Measurements from ENCODE around the gene APLP2.

DNA sequence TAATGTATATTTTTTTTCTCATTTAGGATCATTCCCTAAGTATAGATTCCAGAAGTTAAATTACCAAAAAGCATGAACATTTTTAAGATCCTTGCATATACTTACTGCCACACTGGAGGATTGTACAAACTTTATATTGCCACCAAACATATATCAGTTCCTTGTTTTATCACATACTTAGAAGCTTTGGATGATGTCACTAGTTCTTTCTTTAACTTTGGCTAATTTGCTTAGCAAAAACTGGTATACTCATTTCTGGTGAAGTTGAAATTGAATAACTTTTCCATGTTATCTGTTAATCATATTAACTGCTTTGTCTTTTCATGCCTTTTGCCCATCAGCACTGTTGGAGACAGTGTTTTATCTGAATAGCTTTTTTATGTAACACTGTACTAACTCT is 35.5 kb upstream of the APLP2 start:
- TF ChIP-seq, protein P1, sequence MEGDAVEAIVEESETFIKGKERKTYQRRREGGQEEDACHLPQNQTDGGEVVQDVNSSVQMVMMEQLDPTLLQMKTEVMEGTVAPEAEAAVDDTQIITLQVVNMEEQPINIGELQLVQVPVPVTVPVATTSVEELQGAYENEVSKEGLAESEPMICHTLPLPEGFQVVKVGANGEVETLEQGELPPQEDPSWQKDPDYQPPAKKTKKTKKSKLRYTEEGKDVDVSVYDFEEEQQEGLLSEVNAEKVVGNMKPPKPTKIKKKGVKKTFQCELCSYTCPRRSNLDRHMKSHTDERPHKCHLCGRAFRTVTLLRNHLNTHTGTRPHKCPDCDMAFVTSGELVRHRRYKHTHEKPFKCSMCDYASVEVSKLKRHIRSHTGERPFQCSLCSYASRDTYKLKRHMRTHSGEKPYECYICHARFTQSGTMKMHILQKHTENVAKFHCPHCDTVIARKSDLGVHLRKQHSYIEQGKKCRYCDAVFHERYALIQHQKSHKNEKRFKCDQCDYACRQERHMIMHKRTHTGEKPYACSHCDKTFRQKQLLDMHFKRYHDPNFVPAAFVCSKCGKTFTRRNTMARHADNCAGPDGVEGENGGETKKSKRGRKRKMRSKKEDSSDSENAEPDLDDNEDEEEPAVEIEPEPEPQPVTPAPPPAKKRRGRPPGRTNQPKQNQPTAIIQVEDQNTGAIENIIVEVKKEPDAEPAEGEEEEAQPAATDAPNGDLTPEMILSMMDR (conservative IDR thresholded peaks at IDR 0.05): no peak
- TF ChIP-seq EZH2 (IDR thresholded peaks at IDR 0.05; ENCODE audit: low read depth): no peak

Measured in PC-9 (cell line).